RWPE2 (cell line): ENCODE data around the gene CCDC183.

Experiments
- ATAC-seq: fragments of 200-7000 bp; cut with Tn5 transposase; 3 replicates; pipeline ENCODE4 v1.9.1; 2021; ENCODE audit warnings: low read depth
- DNase-seq: peaks from one replicate; pipeline ENCODE4 v3.0.0-alpha.2; 2020; ENCODE audit warnings: low spot score
- H3K27ac ChIP-seq: fragments of 450-650 bp; 2 replicates; pipeline ENCODE4 v1.5.1; 2017; ENCODE audit warnings: mild to moderate bottlenecking; ENCODE audit not compliant: poor library complexity, severe bottlenecking
- H3K27me3 ChIP-seq: fragments of 250-450 bp; sonication (Bioruptor Pico); 2 replicates; pipeline ENCODE4 v1.5.1; 2021; ENCODE audit warnings: mild to moderate bottlenecking, moderate library complexity; ENCODE audit not compliant: insufficient read depth, poor library complexity, severe bottlenecking
- H3K36me3 ChIP-seq: fragments of 250-450 bp; sonication (Bioruptor Pico); 2 replicates; pipeline ENCODE4 v1.5.1; 2020; ENCODE audit warnings: low read depth, mild to moderate bottlenecking, moderate library complexity
- H3K4me1 ChIP-seq: fragments of 250-450 bp; sonication (Bioruptor Pico); 2 replicates; pipeline ENCODE4 v1.5.1; 2021; ENCODE audit warnings: mild to moderate bottlenecking, moderate library complexity; ENCODE audit not compliant: insufficient read depth, poor library complexity, severe bottlenecking
- H3K4me3 ChIP-seq: fragments of 250-450 bp; sonication (Bioruptor Pico); 2 replicates; pipeline ENCODE4 v1.5.1; 2021; ENCODE audit warnings: mild to moderate bottlenecking, moderate library complexity; ENCODE audit not compliant: severe bottlenecking
- H3K9me3 ChIP-seq: fragments of 250-450 bp; sonication (Bioruptor Pico); 2 replicates; pipeline ENCODE4 v1.5.1; 2021; ENCODE audit warnings: mild to moderate bottlenecking, moderate library complexity; ENCODE audit not compliant: severe bottlenecking
- CTCF ChIP-seq: fragments of 450-650 bp; IDR thresholded peaks from one replicate; pipeline ENCODE4 v1.5.1; 2017; ENCODE audit warnings: mild to moderate bottlenecking, moderate library complexity; ENCODE audit not compliant: poor library complexity, severe bottlenecking

The CCDC183 gene

GRCh38 chr9:136826188-136826541 lies 30.0 kb downstream of the CCDC183 start:
- no peak for DNase-seq
- Histone ChIP-seq H3K9me3 (no peaks in the 10 kb centered on the region), H3K36me3 (peaks cover 33% of the 10 kb centered on the region), H3K27me3 (no peaks in the 10 kb centered on the region), H3K4me1 (no peaks in the 10 kb centered on the region), H3K27ac (no peak overlapping the region), H3K4me3 (no peak overlapping the region)
- no peak for TF ChIP-seq CTCF
- no peak for ATAC-seq

- no peak for ATAC-seq
- peaks cover 37% of the 10 kb centered on the region for H3K36me3 ChIP-seq
- H3K4me3 ChIP-seq: no peak overlapping the region
Observed at GRCh38 chr9:136826703-136827582, 30.8 kb downstream of the CCDC183 start.

GRCh38 chr9:136827794-136828473 lies 31.8 kb downstream of the CCDC183 start:
- Histone ChIP-seq H3K9me3 (no peaks in the 10 kb centered on the region), H3K36me3 (peaks cover 42% of the 10 kb centered on the region), H3K27ac (no peak overlapping the region), H3K27me3 (no peaks in the 10 kb centered on the region), H3K4me3 (no peak overlapping the region), H3K4me1 (no peaks in the 10 kb centered on the region)
- DNase-seq: no peak
- ATAC-seq: no peak; the same call in 2 of the 3 replicates
- no peak for TF ChIP-seq CTCF

More at GRCh38 chr9:136826703-136827582, 30.8 kb downstream of the CCDC183 start:
- H3K4me1 ChIP-seq: no peaks in the 10 kb centered on the region
- no peaks in the 10 kb centered on the region for H3K27me3 ChIP-seq
- no peak for TF ChIP-seq CTCF
- DNase-seq: no peak
- H3K9me3 ChIP-seq: no peaks in the 10 kb centered on the region
- no peak overlapping the region for H3K27ac ChIP-seq

- H3K27ac ChIP-seq: no peak overlapping the region
- no peaks in the 10 kb centered on the region for H3K27me3 ChIP-seq
- H3K4me3 ChIP-seq: no peak overlapping the region
- TF ChIP-seq CTCF: no peak
- H3K4me1 ChIP-seq: no peaks in the 10 kb centered on the region
- ATAC-seq (no peak), DNase-seq (no peak)
- H3K9me3 ChIP-seq: no peaks in the 10 kb centered on the region
- H3K36me3 ChIP-seq: peaks cover 38% of the 10 kb centered on the region
Observed at GRCh38 chr9:136828474-136829140, 32.5 kb downstream of the CCDC183 start.
